GM19238 (cell line): ENCODE data around the gene TDO2.
"Not testable (repeated sequence)": the region's sequence is repeated elsewhere in the genome, so short reads cannot be mapped to it uniquely, and the experiment has no call there.

ENCODE experiments used
- DNase-seq: peaks from one replicate; pipeline ENCODE4 v3.0.0; 2011; ENCODE audit warnings: low spot score; ENCODE audit not compliant: insufficient read length

The TDO2 gene

DNA sequence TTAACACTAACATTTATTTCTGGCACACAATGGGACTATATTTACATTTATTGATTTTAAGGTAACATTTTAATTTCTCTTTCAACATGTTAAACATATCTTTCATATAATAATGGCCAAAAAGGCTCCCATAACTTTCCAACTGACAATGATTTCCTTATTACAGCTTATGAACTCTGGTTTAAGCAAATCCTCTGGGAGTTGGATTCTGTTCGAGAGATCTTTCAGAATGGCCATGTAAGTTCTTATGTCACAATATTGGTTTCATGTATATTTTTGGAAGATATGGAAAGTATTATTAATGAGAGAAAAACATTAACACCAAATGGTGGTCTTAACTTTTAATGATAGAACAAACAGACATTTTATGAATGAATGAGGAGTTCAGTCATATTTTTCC, 4.1 kb downstream of the TDO2 start:
- no peak for DNase-seq

DNA sequence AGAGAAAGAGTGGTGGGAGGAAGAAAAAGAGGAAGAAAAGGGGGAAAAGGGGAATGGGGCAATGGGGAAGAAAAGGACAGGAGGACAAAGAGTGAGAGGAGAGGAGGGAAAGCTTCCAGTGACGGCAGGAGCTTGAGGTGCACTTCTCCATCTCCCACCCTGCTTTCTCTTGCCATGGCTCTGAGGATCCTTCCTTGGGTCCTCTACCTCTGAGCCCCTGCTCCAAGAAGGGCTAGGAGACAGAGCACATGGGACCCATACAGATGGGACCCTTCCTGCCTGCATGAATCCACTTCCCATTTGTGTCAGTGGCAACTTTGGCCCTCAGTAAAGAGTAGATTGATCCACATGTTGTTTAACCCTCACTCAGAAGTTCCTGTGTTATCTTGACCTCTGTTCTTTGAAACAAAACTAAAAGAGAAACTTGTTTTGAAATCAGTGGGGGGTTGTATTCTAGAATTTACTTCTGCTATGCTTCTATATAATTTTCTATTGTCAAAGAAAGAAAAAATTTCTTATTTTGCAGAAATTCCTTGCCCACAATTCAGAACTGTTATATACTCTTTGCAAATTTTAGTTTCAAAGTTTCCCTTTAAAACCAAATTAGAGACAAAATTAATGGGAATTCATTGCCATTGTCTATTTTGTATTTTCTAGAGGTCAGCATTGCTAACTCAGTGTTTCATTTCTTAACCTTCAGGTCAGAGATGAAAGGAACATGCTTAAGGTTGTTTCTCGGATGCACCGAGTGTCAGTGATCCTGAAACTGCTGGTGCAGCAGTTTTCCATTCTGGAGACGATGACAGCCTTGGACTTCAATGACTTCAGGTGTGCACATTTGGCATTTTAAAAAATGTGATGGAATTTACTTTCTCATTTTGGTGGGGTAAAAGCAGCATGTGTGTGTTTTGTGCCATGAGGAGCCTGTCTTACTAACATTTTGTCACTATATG, 5.0 kb downstream of the TDO2 start:
- DNase-seq: no peak

DNA sequence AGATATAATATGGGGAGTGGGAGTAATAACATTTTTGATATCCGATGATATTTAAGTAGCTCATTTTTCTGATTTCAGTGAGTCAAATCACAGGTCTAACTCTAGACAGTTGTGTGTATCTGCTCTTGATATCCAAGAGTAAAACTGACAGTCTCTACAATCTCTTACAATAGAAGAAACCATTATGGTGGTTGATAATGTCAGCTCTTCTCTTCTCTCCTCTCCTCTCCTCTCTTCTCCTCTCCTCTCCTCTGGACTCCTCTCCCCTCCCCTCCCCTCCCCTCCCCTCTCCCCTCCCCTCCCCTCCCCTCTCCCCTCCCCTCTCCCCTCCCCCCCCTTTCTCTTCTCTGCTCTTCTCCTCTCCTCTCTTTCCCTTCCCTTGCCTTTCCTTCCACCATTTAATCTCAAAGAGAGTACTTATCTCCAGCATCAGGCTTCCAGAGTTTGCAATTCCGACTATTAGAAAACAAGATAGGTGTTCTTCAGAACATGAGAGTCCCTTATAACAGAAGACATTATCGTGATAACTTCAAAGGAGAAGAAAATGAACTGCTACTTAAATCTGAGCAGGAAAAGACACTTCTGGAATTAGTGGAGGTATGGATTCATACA, 6.2 kb downstream of the TDO2 start:
- no peak for DNase-seq

DNA sequence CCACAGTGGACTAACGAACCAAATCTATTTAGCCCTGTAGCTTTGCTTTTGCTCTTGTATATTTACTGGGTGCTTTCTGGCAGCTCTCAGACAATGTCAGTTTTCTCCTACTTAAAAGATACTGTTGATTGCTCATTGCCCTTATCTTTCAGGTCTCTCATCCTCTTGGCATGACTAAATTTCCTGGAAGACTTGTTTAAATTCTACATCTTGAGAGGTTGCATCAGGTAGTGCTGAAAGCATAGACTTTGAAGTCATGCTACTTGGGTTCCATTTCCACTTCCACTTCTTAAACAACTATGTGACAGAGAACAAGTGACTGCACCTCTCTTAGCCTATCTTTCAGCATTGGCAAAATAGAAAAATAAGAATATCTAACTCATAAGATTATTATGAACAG, 8.4 kb downstream of the TDO2 start:
- no peak for DNase-seq

DNA sequence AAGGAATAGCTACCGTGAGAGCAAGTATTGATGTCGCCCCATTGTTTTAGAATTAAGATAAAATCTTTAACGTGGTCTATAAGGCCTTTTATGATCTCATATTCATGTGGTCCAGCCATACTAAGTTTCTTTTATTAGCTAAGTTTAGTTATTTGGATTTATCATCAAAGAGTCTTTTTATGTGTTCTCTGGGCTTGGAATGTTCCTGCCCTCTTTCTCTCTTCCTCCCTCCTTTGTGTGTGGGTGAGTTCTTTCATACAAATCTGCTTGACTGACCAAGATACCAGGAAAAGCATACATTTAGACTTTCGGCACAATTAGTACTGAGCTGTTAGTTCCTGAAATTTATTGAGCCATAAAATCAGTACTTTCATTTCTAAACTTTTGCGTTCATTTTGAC, 11.3 kb downstream of the TDO2 start:
- no peak for DNase-seq

DNA sequence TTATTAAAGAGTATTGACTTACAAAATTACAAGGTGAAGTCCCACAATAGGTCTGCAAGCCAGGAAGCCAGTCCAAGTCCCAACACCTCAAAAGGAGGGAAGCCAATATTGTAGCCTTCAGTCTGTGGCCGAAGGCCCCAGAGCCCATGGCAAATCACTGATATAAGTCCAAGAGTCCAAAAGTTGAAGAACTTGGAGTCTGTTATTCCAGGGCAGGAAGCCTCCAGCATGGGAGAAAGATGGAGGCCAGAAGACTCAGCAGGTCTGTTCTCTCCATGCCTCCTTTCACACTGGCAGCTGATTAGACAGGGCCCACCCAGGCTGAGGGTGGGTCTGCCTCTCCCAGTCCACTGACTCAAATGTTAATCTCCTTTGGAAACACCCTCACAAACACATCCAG, 18.1 kb downstream of the TDO2 start:
- no peak for DNase-seq

DNA sequence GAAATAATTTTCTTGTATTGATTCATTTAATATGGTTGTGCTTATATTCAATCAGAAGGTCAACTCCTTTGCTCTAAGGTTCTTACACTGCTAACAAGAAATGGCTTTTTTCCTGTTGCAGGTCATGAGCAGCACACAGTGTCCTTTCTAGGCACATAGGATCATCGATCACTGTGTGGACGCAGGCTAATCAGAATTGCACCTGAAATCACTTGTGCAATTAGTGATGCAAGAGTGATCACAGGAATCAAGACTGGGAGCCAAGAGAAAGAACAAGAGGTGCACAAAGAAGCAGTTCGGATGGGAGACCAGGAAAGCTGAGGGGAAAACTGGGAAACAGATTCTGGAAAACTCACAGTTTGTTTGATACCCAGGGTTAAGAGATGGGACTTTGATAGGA, 21.1 kb downstream of the TDO2 start:
- no peak for DNase-seq

DNA sequence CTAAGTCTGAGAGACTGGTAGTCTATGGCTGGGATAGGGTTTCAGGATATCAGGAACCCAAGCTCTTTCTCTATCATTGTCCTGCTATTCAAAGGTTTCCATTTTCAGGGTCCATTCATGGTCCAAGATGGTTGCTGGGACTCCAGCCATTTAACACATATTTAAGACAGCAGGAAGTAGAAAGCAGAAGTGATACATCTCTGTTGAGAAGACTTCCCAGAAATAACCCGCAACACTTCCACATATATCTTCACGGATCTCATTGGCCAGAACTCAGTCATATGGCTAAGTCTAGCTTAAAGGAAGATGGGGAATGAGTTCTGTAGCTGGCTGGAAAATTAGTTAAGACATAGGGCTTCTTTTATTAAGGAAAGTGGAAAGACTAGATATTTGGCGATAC, 26.3 kb downstream of the TDO2 start:
- DNase-seq: no peak

DNA sequence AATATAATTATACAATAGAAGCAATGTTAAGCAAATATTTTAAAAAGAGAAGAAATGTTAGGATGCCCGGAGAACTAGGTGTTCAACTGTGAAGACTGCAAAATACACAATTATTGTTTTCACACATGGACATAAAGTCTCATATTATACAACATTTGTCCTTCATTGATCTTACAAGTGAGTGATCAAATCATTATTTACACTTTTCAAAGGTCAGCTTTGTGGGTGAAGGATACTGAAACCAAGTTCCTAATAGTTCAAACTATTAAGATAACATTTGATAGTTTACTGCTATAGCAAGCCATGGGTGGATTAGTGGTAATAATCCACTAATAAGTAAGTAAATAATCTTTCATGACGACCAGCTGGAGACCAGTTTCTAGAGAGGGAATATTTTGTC, 26.8 kb downstream of the TDO2 start:
- no peak for DNase-seq

DNA sequence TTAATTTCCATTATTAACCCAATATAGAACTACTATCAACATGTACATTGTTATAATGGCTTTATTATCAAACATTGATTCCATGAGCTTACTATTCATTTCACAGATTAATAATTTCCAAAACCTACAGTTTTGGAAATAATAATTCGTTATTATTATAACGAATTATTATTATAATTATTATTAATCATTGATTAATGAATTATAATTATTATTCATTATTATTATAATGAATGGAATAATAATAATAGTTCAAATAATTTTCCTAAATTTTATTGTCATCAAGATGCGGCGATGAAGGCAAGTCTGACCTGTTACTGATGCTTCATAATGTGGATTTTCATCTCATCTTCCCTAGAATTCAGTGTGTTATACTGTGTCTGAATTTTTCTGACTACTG, 28.1 kb downstream of the TDO2 start:
- DNase-seq: no peak

DNA sequence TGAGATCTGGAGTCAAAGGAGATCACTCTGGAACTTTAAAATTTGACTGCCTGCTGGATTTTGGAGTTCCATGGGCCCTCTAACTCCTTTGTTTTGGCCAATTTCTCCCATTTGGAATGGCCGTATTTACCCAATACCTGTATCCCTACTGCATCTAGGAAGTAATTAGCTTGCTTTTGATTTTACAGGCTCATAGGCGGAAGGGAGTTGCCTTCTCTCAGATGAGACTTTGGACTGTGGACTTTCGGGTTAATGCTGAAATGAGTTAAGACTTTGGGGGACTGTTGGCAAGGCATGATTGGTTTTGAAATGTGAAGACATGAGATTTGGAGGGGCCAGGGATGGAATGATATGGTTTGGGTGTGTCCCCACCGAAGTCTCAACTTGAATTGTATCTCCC, 31.1 kb downstream of the TDO2 start:
- not testable (repeated sequence) for DNase-seq

DNA sequence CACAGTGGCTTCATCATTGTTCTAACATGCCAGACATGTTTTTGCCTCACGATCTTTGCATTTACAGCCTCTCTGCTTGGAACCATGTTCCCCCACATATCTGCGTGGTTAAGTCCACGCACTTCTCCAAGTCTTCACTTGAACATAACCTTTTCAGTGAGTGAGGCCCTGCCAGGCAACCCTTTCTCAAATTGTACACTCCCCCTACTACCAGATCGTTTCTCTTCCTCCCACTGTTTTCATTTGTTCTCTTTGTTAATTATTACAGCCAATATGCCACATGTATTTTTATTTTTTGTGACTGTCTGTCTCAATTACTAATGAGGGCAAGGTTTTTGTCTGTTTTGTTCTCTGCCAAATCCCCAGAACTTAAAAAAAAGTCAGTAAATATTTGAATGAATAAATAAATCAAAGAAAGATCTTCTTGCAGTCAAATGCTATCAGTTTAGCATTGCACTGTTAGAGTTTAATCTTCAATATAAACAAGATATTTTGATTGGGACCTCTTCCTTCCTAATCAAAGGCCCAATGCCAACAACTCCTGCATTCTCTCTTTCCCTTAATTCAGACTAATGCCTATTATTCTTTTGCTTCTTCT, 32.0 kb downstream of the TDO2 start:
- DNase-seq: no peak

DNA sequence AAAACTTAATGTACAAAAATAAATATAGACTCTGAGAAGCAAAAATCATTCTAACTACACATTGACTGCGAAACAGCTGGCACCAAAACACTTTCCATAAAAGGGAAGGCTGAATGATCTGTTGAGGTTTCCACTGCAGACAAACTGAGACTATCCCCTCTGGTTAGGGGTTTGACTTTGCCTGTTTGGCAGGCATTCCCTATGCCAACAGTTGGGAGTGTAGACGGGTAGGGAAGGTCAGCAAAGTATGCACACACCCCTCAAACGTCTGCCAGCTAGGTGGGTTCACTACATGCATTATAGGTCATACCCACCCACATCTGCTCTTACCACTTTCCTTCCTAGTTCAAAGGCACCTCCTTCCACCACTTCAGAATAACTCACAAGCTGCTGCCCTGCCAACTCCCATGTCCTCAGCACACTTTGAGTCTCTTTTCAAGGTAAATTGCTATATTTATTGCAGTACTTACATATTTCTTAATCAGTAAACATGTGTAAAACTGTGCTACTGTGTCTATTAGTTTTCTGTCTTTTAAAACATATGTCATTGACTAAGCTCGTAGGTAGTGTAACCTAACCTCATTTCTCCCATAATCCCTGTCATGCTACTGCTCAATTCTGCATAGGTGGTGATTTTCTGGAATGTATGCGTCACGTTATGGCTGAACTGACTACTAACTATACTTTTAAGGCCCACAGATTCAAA, 37.7 kb downstream of the TDO2 start:
- DNase-seq: no peak

DNA sequence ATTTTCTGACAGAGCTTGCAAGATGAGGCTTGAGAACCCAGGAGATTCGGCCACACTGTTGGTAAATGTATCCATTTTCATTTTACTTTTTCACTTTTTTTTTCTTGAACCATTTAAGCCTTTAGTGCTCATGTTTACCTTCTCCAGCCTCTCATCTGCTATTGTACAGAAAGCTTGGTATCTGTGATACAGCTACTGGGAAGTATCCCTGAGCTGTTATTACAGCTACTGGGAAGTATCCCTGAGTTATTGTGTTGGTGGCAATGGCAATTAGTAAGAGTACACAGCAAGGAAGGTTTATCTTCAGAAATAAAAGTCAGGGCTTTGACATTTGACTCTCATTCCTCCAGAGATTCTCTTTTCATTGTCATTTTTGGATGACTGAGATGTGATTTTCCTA, 38.3 kb downstream of the TDO2 start:
- no peak for DNase-seq

DNA sequence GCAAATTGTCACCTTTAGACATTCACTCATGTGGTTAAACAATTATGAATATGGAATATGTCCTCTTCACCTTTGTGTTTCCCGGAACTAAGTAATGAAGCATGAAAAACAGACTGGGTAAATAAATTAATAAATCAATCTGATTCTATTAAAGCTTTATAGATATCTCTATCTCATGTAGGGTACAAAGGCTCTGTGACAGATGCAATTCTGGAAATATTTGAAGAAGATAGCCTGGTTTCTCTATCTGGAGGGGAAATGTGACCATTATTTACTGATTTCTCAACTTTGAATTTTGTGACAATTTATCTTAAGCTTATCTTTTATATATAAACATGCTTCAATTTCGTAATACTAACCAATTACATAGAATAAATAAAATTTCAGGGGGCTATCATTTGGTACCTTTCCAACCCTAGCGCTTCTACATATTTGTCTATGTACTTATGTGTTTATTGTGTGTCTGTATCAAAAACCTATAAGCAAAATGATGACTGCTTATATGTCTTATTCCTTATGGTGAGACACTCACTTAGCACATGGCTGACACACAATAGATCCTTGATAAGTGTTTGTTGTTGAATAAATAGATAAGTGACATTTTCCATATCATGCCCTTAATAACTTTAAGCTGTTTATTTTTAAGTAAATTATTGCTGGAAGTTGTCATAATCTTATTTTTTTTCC, 40.3 kb downstream of the TDO2 start:
- no peak for DNase-seq

DNA sequence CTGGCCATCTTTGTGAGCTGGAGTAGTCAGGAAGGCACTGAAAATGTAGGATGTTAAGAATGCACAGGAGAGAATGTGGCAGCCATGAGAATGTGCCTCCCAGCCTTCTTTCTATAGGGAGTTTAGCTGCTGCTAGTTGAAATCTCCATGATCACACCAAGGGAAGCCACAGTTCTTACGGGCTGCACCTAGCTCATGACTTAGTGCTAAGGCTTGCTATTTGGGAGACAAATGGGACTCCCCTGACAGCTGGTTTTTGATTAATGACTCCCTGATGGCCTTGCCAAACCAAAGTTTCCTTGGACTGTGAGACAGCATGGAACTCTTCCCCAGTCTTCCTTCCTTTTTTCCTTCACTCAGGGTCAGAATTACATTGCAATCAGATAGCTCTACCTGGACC, 41.0 kb downstream of the TDO2 start:
- DNase-seq: no peak

DNA sequence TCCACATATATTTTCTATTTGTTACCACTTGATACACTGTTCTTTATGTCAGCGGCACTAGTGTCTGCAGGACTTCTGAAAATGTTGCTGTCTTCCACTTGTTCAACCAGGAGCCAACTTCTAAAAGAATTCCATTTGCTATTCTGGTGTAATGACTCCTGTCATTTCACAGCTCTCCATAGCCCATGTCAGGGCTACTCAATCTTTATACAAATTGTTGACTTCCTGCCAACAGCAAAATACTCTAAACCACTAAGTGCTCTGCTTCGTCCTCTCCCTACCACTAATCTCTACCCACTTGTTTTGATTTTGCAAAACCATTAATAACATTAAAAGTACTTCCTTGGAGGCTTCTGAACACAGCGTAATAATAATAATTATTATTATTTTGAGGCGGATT, 43.0 kb downstream of the TDO2 start:
- DNase-seq: no peak

DNA sequence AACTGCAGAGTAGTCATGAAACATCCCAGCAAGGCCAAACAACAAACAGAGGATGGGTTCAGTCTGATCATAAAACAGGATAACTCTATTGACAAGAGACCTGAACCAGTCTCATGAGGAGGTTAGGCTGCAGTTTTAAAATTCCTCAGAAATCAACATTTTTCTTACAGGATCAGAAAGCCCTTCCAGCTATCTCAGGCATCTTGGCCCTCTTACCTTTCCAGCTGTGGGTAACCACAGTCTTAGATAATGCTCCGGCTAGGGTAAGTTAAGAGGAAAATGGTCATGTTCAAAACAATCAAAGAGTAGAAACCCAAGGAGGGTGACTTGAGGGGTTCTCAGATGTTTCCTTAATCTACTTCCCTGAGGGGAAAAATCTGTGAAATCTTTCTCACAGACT, 45.0 kb downstream of the TDO2 start:
- DNase-seq: no peak

DNA sequence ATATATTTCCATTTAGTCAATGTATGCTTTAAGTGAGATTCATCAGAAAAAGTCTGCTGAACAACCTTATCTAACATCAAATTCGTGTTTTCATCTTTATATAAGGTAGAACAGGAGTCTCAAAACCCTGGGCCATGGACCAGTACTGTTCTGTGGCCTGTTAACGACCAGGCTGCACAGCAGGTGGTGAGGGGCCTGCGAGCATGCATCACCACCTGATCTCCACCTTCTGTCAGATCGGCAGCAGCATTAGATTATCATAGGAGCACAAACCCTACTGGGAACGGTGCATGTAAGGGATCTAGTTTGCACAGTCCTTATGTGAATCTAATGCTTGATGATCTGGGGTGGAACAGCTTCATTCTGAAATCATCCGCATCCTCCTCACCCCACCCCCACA, 47.0 kb downstream of the TDO2 start:
- no peak for DNase-seq

DNA sequence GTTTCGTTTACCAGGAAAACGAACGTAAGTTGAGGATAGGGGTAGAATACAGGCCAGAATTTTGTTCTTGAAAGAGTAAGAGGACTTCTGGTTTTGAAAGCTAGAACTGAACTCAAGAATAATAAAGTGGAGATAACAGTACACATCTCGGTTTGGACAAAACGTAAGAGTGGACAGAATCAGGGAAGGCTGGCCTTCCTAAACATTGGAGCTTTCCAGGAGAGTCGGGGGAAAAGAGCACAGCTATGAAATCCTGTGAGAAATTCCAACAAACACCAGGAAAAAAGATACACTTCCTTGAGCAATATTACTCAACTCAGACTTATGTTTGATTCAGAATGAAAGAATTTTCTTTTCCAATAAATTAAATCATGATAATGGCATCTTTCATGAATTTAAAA, 49.0 kb downstream of the TDO2 start:
- DNase-seq: no peak
